Stimulated activated CD4-positive, alpha-beta T cell treated with anti-CD3 and anti-CD28 coated beads, Interleukin-4, amount 100 ng/mL, for 1 hour (primary cell): ENCODE measurements around the gene FASN.
"Not testable (repeated sequence)": the region's sequence is repeated elsewhere in the genome, so short reads cannot be mapped to it uniquely, and the experiment has no call there.

Experiments used
- DNase-seq: peaks from one replicate; pipeline ENCODE4 v3.0.0-alpha.2; 2020

FASN gene

DNA sequence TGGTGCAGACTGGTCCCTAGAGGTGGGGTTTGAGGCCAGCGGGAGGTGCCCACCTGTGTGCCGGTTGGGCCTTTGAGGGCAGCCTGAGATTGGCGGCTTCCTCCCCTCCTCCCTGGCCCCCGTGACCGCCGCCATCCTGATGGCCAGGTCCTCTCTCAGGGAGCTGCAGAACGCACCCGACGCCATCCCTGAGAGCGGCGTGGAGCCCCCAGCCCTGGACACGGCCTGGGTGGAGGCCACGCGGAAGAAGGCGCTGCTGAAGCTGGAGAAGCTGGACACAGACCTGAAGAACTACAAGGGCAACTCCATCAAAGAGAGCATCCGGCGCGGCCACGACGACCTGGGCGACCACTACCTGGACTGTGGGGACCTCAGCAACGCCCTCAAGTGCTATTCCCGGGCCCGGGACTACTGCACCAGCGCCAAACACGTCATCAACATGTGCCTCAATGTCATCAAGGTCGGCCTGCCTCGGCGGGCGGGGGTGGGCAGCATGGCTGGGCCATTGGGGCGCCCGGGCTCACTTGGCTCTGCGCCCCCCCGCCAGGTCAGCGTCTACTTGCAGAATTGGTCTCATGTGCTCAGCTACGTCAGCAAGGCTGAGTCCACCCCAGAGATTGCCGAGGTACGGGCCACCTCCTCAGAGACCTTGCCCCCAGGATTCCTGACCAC is 43.5 kb downstream of the FASN start:
- no peak for DNase-seq

GRCh38 chr17:82053556-82054263 is 44.3 kb downstream of the FASN start:
- peak; percentile 2 for DNase-seq

GRCh38 chr17:82053130-82053529 is 44.9 kb downstream of the FASN start:
- DNase-seq, result no peak

DNA sequence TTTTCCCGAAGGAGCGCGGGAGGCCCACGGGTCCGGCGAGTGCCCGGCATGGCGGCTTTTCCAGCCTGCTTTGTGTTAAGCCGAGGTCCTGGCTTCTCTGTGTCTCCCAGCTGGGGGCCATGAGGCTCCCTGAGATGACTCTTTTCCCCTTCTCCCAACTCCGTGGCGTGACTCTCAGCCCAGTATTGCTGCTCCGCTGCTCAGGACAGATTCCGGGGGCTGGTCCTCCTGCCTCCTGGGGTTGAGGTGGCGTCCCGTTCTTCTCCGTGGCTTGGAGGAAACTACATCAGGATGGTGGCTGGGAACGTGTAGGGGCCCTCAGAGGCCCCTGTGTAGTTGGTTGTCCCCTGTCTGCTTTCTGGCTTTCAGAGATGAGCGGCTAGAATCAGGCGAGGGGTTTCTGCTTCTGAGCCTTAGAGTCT is 45.4 kb downstream of the FASN start:
- DNase-seq, result no peak

DNA sequence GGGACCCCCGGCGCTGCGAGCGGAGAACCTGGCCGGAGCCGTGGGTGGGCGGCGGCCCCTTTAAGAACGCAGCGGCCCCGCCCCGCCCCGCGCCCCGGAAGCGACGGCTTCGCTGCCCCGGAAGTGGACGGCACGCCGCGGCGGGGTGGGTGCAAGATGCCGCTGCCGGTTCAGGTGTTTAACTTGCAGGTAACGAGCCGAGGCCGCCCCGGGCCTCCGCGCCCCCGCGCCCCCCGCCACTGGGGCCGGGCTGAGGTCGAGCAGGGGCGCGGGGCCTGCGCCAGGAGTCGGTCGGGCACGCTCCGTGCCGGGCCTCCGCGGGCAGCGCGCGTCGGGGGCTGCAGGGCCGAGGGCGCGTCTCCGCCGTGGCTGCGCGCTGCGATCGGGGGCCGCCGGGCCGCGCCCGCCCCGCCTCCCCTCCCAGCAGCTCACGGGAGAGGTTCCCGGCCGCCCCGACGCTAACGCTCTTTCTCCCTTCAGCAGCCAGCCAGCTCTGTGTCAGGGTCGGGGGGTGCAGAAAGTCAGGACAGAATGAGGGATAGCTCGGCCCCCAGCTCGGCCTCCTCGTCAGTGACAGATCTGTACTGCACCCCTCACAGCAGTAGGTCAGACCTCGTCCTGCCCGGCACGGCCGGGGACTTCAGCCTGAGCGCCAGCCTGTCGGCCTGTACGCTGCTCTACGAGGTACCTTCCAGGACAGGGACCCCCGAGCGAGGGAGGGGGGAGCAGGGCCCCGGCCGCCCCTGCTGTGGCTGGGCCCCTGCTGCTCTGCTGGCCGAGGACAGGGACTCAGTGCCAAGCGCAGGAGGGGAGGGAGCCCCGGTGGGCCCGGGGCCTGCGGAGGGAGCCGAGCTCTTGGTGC is 46.0 kb downstream of the FASN start, which contains the start of the genes GPS1 and RFNG:
GPS1 (plus strand) TSS at position 123 of the 862 bp plus-strand sequence; CDS start at position 157, 34 bp downstream.
RFNG (minus strand) TSS at position 36 of the 862 bp plus-strand sequence. CDS start 45 bp downstream, outside the sequence.
- DNase-seq, result peak; percentile 89

DNA sequence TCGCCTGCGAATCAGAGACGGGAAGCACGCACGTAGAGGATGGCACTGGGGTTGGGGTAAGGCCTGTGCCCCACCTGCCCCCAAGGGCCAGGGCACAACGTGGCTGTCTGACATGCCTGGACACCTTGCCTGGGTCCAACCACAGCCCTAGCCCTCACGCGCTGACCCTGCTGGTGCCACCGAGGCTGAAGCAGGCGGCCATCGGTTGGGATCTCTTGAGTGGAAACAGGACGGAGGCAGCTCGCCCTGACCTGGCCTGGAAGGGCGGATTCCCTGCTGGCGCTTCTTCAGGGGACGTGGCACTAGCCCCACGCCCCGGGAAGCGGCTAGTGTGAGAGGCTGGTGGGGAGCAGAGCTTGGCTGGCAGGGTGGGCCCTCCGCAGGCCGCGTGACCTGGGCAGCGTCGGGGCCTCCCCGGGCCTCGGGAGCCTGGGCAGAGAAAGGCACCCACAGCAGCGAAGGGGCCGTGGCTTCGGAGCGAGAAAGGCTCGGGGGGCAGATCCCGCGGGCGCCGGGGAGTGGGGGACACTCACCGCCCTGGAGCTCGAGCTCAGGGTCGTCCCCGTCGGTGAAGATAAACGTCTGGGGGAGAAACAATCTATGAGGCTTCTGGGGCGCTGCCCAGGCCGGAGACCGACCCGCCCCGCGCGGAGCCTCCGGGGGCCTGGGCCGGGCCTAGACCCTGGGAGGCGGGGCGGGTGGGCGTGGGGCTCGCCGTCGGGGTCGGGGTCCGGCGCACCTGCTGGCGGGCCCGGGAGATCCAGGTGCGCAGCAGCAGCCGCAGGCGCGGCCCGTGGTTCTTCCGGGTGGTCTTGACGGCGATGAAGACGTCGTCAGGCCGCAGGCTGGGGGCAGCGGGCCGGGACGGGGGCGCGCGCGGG is 47.0 kb downstream of the FASN start:
- no peak for DNase-seq

DNA sequence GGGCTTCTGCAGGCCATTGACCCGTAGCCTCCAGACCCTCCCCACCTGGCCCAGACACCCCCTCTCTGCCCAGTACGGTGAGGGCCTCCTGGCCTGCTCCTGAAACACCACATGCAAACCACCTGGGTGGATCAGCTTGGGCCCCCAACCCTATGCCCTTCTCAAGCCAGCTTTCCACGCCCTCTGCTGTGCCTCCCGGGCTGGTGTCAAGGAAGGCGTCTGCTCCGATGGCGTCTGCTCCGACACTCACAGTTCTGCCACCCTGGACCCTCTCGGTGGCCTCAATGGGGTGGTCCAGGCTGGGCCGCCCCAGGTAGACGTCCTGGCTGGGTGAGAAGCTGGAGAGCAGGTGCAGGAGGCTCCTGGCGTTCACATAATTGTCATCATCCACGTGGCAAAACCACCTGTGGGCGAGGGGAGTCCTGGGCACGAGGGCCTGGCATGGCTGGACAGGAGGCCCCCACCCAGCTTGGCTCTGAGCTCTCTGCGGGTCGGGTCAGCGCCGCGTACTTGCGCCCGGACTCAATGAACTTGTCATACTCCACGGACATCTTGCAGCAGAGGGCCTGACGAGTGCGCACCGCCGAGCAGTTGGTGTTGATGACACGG is 47.8 kb downstream of the FASN start:
- no peak for DNase-seq

DNA sequence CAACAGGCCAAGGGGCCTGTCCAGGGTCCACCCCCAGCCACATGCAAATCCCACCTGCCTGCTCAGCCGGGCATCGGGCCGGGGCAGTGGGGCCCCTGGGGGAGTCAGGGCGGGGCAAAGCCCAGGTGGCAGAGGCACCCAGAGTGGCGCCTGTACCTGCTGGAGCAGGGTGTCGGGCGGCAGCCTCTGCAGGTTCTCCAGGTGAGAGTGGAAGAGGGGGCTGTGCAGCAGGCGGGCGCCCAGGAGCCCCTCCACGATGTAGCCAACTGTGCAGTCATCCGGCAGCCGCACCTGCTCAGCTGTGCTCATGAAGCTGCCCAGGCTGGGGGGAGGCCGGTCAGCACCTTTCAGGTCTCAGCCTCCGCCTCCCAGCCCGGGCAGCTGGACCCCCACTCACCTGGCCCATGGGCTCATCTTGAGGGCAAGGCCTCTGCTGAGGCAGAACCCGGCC is 48.5 kb downstream of the FASN start:
- DNase-seq, result peak; percentile 2

- no peak for DNase-seq
Observed at GRCh38 chr17:82049106-82049505, 48.9 kb downstream of the FASN start.

DNA sequence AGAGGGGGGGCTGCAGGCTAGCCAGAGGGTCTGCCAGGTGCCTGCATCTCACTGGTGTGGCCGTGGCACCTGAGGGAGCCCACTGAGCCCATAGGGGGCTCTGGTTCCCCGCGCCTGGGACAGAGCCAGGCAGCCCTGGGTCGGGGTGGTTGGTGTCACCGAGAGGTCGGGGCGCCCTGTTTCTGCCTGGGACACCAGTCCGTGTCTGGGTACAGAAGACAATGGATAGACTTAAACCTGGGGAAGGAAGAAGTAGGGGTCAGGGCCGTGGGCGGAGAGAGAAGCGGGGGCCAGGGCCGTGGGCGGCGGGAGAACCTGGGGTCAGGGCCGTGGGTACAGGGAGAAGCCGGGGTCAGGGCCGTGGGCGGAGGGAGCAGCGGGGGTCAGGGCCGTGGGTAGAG is 49.5 kb downstream of the FASN start:
- DNase-seq, result no peak

DNA sequence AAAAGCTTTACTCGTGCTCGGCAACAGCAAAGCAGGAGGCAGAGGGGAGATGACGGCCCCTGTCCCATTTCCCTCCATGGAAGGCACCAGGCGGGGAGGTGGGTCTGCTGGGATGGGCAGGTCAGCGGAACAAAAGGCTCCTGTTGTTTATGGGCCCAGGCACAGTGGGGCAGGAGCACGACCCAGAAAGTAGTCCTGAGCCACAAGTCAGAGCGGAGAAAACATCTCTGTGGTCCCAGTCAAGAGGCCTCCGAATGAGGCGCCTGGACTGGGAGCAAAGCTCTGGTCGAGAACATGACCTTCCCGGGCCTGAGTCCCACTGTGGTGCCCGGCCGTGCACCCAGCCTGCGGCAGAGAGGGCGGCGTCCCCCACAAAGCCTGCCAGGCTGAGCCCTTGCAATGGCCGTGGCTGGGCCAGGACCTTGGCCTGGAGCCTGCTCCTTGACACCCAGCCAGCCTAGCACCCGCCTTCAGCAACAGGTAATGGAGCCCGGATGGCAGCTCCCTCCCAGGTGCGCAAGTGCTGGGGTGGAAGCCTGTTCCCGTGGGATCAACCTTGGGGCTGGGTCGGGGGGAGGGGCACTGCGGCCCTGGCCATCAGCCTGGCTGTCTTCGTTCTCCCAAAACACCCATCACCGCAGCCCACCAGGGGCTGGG is 50.0 kb downstream of the FASN start:
- peak; percentile 1 for DNase-seq

- no peak for DNase-seq
Observed at GRCh38 chr17:82047379-82047778, 50.7 kb downstream of the FASN start.

DNA sequence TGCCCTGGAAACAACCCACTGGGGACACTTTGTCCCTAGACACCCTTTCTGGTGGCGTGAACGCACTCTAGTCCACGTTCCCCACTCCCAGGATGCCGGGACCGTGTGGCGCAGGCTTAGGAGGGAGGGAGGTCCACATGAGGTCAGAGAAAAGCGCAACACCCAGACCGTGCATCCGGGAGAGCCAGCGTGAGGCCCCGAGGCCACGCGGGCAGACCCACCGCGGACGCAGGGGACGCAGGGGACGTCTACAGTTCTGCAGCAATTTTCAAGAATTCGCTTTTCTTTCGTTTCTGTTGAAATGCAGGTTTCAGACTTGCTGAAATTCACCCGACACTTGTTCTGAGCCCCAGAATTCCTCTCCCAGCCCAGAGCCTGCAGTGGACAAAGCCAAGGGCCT is 51.1 kb downstream of the FASN start:
- DNase-seq, result no peak

- no peak for DNase-seq
Observed at GRCh38 chr17:82045936-82046484, 52.0 kb downstream of the FASN start.

GRCh38 chr17:82043507-82043906 is 54.5 kb downstream of the FASN start:
- no peak for DNase-seq

GRCh38 chr17:82042649-82043048 is 55.4 kb downstream of the FASN start:
- no peak for DNase-seq

- no peak for DNase-seq
Observed at GRCh38 chr17:82041144-82041814, 56.8 kb downstream of the FASN start.

DNA sequence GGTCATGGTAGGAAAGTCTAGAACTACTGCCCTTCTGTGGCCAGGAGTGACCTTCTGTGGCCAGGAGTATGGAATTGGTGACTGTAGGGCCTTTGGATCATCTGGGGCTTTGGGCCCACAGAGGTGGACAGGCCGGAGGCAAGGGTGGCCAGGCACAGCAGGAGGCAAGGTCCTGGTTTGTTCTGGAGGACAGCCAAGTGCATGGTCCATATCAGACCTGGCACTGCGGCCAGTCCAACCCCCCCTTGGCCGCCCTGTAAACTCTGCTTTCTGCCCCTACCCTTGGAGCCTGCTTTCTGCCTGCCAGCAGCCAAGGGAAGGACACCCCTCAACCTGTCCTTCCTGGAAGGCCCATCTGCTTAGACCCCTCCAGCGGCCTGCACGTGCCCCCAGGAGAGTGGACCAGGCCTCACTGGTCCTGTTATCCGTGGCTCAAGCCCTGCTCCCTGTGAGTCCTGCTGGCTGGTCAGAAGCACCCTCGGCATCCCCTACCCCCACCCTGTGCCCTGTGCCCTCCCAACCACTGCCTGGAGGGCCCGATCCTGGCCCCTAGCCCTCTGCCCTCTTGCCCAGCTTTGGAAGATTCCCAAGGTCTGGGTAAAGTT is 58.2 kb downstream of the FASN start:
- DNase-seq, result no peak

- DNase-seq, result not testable (repeated sequence)
Observed at GRCh38 chr17:82038796-82039409, 59.1 kb downstream of the FASN start.

DNA sequence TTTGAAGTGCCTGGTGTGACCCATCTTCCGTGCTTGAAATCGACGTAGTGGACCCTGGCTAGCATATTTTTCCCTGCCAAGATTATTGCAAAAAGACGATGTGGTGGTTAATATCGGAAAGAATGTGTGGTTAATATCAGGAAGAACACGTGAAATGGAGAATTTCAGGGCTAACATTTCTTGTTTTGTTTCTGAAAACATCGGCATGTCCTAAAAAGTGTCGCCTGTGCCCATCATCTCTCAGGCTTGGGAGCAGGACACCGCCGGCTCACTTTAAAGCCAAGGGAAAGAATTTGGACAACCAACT is 60.2 kb downstream of the FASN start:
- DNase-seq, result no peak
